ENCODE data around the gene LPCAT1. TPM values are rescaled to one million over a fixed set of nuclear protein-coding genes. Genes with fewer than 3 reads are reported as not detected.

Gene LPCAT1
- total and polyA plus RNA-seq, 2 donors (not counting 3 experiments of a cell fraction or from before 2014, with no cell fraction given) = 28.9 to 57.2 TPM

- H2AFZ ChIP-seq (ENCODE audit: low read depth, low read length) = no peak overlapping the region
- POLR2A ChIA-PET = no interaction called here
- no peak for FAIRE-seq
- no peak overlapping the region for H3K4me3 ChIP-seq (replicated peaks in 1 of 3; ENCODE audit: insufficient read depth in 1 of 3, low read depth in 1 of 3, low read length in 3 of 3)
- H3K9me3 ChIP-seq (replicated peaks; ENCODE audit: control insufficient read depth, insufficient read depth, low read length) = no peaks in the 10 kb centered on the region
- H3K79me2 ChIP-seq (ENCODE audit: control insufficient read depth, insufficient read depth, low read length) = peaks cover 91% of the 10 kb centered on the region
- no peaks in the 10 kb centered on the region for H3K4me1 ChIP-seq (ENCODE audit: control insufficient read depth, extremely low read depth, insufficient read depth, low read length)
- intact Hi-C loops (cut with micrococcal nuclease) (no loop called here), dilution Hi-C loops (cut with MboI; ENCODE audit: extremely low pct_ligation_motif_present, low sequenced_read_pairs) (no loop called here)
- no peaks in the 10 kb centered on the region for H3K9me1 ChIP-seq (replicated peaks; ENCODE audit: control insufficient read depth, extremely low read depth, insufficient read depth, low read length)
- BruUV-seq (replicated peaks) = no TSS peak
- H4K20me1 ChIP-seq (replicated peaks; ENCODE audit: control insufficient read depth, extremely low read depth, insufficient read depth, low read length) = peaks cover 2% of the 10 kb centered on the region
- H3K9ac ChIP-seq (replicated peaks; ENCODE audit: extremely low read depth, insufficient read depth, low read length) = no peak overlapping the region
- no peaks in the 10 kb centered on the region for H3K27me3 ChIP-seq (ENCODE audit: control insufficient read depth in 2 of 2, insufficient read depth in 2 of 2, low read length in 2 of 2)
- no peak overlapping the region for H3K27ac ChIP-seq (ENCODE audit: insufficient read depth, low read depth, low read length)
- no peak overlapping the region for H3K4me2 ChIP-seq (ENCODE audit: insufficient read depth, low read length)
- TF ChIP-seq, protein P1, sequence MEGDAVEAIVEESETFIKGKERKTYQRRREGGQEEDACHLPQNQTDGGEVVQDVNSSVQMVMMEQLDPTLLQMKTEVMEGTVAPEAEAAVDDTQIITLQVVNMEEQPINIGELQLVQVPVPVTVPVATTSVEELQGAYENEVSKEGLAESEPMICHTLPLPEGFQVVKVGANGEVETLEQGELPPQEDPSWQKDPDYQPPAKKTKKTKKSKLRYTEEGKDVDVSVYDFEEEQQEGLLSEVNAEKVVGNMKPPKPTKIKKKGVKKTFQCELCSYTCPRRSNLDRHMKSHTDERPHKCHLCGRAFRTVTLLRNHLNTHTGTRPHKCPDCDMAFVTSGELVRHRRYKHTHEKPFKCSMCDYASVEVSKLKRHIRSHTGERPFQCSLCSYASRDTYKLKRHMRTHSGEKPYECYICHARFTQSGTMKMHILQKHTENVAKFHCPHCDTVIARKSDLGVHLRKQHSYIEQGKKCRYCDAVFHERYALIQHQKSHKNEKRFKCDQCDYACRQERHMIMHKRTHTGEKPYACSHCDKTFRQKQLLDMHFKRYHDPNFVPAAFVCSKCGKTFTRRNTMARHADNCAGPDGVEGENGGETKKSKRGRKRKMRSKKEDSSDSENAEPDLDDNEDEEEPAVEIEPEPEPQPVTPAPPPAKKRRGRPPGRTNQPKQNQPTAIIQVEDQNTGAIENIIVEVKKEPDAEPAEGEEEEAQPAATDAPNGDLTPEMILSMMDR (IDR thresholded peaks at IDR 0.05; ENCODE audit: extremely low read depth in 1 of 2, insufficient read depth in 1 of 2, low read depth in 1 of 2, low read length in 2 of 2) = no peak
- no peak for TF ChIP-seq GATA2 (IDR thresholded peaks at IDR 0.05; ENCODE audit: insufficient read depth, insufficient read length, low read depth, low read length)
- H3K36me3 ChIP-seq (ENCODE audit: control insufficient read depth in 2 of 2, extremely low read depth in 1 of 2, insufficient read depth in 2 of 2, low read length in 2 of 2) = peaks cover 0 to 10% of the 10 kb centered on the region in 2 experiments
- CTCF ChIA-PET = no interaction called here
- no peak for DNase-seq (ENCODE audit: low read depth, low spot score)
These were observed 15.0 kb downstream of the LPCAT1 start for GRCh38 chr5:1508659-1509290.

DNA sequence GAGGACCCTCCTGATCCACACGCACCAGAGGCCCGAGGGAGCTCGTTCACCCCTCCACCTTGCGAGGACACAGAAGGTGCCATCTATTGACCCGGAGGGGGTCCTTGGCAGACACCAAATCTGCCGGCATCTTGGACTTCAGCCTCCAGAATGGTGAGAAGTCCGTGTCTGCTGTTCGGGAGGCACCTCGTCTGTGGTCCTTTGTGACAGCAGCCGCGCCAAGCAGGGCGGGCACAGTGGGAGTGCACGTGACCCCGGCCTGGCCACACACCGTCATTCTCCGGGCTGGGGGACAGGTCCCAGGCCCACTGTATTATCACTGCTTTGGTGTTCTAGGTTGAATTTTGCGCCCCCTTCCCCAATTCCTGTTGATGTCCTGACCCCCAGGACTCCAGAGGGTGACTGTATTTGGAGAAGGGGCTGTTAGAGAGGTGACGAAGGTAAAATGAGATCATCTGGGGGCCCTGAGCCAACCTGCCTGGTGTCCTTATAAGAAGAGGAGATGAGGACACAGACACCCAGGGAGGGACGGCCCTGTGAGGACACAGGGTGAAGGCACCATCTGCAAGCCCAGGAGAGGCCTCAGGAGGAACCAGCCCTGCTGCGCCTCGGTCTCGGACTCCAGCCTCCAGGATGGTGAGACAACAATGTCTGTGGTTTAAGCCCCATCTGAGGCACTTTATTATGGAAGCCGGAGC, 15.7 kb downstream of the LPCAT1 start:
- H3K9ac ChIP-seq (replicated peaks; ENCODE audit: extremely low read depth, insufficient read depth, low read length) = no peak overlapping the region
- intact Hi-C loops (cut with micrococcal nuclease) = no loop called here
- no peaks in the 10 kb centered on the region for H3K9me3 ChIP-seq (replicated peaks; ENCODE audit: control insufficient read depth, insufficient read depth, low read length)
- no peaks in the 10 kb centered on the region for H3K27me3 ChIP-seq (ENCODE audit: control insufficient read depth in 2 of 2, insufficient read depth in 2 of 2, low read length in 2 of 2)
- no peak for TF ChIP-seq MAX (IDR thresholded peaks at IDR 0.05; ENCODE audit: insufficient read depth, insufficient read length)
- no peak for TF ChIP-seq MYC (IDR thresholded peaks at IDR 0.05; ENCODE audit: low read depth, low read length)
- TF ChIP-seq, protein P1 (IDR thresholded peaks at IDR 0.05; ENCODE audit: extremely low read depth in 1 of 2, insufficient read depth in 1 of 2, low read depth in 1 of 2, low read length in 2 of 2) = no peak
- dilution Hi-C loops (cut with MboI; ENCODE audit: extremely low pct_ligation_motif_present, low sequenced_read_pairs) = no loop called here
- H3K4me2 ChIP-seq (ENCODE audit: insufficient read depth, low read length) = no peak overlapping the region
- FAIRE-seq (no peak), DNase-seq (ENCODE audit: low read depth, low spot score) (no peak)
- ChIA-PET CTCF (interaction anchor here (1.3 kb wide), 1 partner anchor 14 kb away, joined by 4 read pairs; no protein-coding TSS in a partner anchor), POLR2A (no interaction called here)
- H3K27ac ChIP-seq (ENCODE audit: insufficient read depth, low read depth, low read length) = no peak overlapping the region
- H3K79me2 ChIP-seq (ENCODE audit: control insufficient read depth, insufficient read depth, low read length) = peaks cover 91% of the 10 kb centered on the region
- no TSS peak for BruUV-seq (replicated peaks)
- H3K36me3 ChIP-seq (ENCODE audit: control insufficient read depth in 2 of 2, extremely low read depth in 1 of 2, insufficient read depth in 2 of 2, low read length in 2 of 2) = peaks cover 0 to 10% of the 10 kb centered on the region in 2 experiments
- H4K20me1 ChIP-seq (replicated peaks; ENCODE audit: control insufficient read depth, extremely low read depth, insufficient read depth, low read length) = peaks cover 2% of the 10 kb centered on the region
- no peaks in the 10 kb centered on the region for H3K4me1 ChIP-seq (ENCODE audit: control insufficient read depth, extremely low read depth, insufficient read depth, low read length)
- H2AFZ ChIP-seq (ENCODE audit: low read depth, low read length) = no peak overlapping the region
- no peak overlapping the region for H3K4me3 ChIP-seq (replicated peaks in 1 of 3; ENCODE audit: insufficient read depth in 1 of 3, low read depth in 1 of 3, low read length in 3 of 3)
- H3K9me1 ChIP-seq (replicated peaks; ENCODE audit: control insufficient read depth, extremely low read depth, insufficient read depth, low read length) = no peaks in the 10 kb centered on the region
